GM18951 (cell line): ENCODE measurements around the gene LHPP.

Experiments
- POLR2A ChIP-seq: IDR thresholded peaks from 4 replicates; pipeline ENCODE4 v1.6.1; 2011; ENCODE audit warnings: mild to moderate bottlenecking; ENCODE audit not compliant: insufficient read length, insufficient read depth; ENCODE audit errors: extremely low read depth
- in situ Hi-C: fragments of 300-500 bp; cut with MboI; formaldehyde crosslinking; loops from one replicate; pipeline ENCODE4 v1.12.0; 2022; ENCODE audit warnings: low sequenced_read_pairs, mixed read lengths, inconsistent platforms; ENCODE audit not compliant: unreplicated experiment

Gene LHPP

GRCh38 chr10:124470544-124471434 lies 9.2 kb downstream of the LHPP start:
- in situ Hi-C loops: no loop called here
- no peak for TF ChIP-seq POLR2A

- in situ Hi-C loops: no loop called here
- no peak for TF ChIP-seq POLR2A
These were observed 10.4 kb downstream of the LHPP start for GRCh38 chr10:124472071-124472470.

- in situ Hi-C loops: no loop called here
- TF ChIP-seq POLR2A: no peak
These were observed 11.4 kb downstream of the LHPP start for GRCh38 chr10:124473070-124473469.

GRCh38 chr10:124474514-124475070 lies 13.0 kb downstream of the LHPP start:
- TF ChIP-seq POLR2A: no peak
- in situ Hi-C loops: no loop called here

GRCh38 chr10:124476043-124476725 lies 14.6 kb downstream of the LHPP start:
- no peak for TF ChIP-seq POLR2A

GRCh38 chr10:124477614-124478363 lies 16.2 kb downstream of the LHPP start:
- in situ Hi-C loops: no loop called here

More at GRCh38 chr10:124476043-124476725, 14.6 kb downstream of the LHPP start:
- in situ Hi-C loops: no loop called here

GRCh38 chr10:124478515-124478914 lies 16.9 kb downstream of the LHPP start:
- in situ Hi-C loops: no loop called here
- TF ChIP-seq POLR2A: no peak

More at GRCh38 chr10:124477614-124478363, 16.2 kb downstream of the LHPP start:
- no peak for TF ChIP-seq POLR2A

- in situ Hi-C loops: no loop called here
- no peak for TF ChIP-seq POLR2A
These were observed 19.2 kb downstream of the LHPP start for GRCh38 chr10:124480860-124481259.

GRCh38 chr10:124481717-124482116 lies 20.1 kb downstream of the LHPP start:
- no peak for TF ChIP-seq POLR2A
- in situ Hi-C loops: no loop called here

GRCh38 chr10:124482236-124482800 lies 20.7 kb downstream of the LHPP start:
- TF ChIP-seq POLR2A: no peak
- in situ Hi-C loops: no loop called here

GRCh38 chr10:124482876-124483275 lies 21.3 kb downstream of the LHPP start:
- in situ Hi-C loops: no loop called here
- TF ChIP-seq POLR2A: no peak

GRCh38 chr10:124484031-124484430 lies 22.4 kb downstream of the LHPP start:
- in situ Hi-C loops: no loop called here
- no peak for TF ChIP-seq POLR2A
